ENCODE data around the gene ZCCHC24.

DNA sequence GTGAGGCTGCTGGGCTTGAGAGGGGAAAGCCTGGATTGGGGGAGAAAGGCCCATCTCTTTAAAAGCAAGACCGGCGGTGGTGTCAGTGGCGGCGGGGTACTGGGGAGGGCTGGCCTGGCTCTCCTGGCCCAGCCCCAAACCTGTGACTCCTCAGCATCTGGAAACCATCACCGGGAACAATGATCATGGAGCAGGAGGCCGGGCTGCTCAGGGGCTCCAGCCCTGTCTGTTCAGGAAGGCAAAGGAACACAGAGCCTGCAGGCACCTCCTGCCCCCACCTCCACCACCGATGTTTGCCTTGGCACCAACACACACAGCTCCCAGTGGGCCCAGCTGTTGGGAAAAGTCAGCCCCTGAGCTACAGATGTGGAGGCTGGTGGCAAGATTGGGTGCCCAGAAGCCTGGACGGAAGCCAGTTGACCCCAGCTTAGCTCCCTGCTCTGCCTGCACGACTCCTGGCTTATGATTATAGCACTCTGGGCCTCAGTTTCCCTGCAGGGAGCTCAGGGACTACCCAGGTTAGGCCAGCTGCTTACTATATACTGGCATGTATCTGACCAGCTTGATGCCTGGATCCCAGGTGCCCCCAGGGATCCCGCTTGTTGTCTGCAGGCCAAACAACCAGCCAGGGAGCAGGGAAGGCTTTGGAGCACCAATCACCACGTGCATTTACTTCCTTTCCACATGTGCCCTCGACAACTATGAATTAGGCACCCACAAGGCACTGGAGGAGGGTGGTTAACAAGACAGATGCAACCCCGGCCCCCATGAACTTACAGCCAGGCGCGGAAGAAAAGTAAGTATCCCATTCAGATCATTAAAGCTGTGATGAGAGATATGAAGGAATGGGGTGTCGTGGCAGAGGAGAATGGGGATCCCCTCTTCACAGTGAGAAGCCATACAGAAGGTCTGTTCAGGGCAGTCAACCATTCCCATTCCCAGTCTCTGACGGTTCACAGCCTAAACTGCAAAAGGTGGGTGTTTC is 37.3 kb downstream of the ZCCHC24 start:
- TF ChIP-seq, protein P1, sequence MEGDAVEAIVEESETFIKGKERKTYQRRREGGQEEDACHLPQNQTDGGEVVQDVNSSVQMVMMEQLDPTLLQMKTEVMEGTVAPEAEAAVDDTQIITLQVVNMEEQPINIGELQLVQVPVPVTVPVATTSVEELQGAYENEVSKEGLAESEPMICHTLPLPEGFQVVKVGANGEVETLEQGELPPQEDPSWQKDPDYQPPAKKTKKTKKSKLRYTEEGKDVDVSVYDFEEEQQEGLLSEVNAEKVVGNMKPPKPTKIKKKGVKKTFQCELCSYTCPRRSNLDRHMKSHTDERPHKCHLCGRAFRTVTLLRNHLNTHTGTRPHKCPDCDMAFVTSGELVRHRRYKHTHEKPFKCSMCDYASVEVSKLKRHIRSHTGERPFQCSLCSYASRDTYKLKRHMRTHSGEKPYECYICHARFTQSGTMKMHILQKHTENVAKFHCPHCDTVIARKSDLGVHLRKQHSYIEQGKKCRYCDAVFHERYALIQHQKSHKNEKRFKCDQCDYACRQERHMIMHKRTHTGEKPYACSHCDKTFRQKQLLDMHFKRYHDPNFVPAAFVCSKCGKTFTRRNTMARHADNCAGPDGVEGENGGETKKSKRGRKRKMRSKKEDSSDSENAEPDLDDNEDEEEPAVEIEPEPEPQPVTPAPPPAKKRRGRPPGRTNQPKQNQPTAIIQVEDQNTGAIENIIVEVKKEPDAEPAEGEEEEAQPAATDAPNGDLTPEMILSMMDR (IDR thresholded peaks at IDR 0.05; ENCODE audit: low read depth, low read length, poor library complexity, severe bottlenecking) = no peak
- no peak for TF ChIP-seq EZH2phosphoT487 (IDR thresholded peaks at IDR 0.05; ENCODE audit: borderline replicate concordance, low read length)

Measured in DOHH2 (cell line).